A549 (cell line): ENCODE results near the gene GRIP1. TPM values are rescaled to one million over a fixed set of nuclear protein-coding genes. Genes with fewer than 3 reads are reported as not detected.

Experiments used
- ATAC-seq, 2 experiments: fragments of 200-7000 bp in 1 of 2; fragments of >200 bp in 1 of 2; cut with Nextera tagmentation in 1 of 2; cut with Tn5 transposase in 1 of 2; 3 replicates each; pipeline versions ENCODE4 v1.8.0 to v1.9.1; 2018 to 2020; ENCODE audit warnings: mild to moderate bottlenecking in 1 of 2, moderate library complexity in 1 of 2
- CTCF ChIA-PET: fragments of 300-600 bp; sonication (Branson Sonifier 250); formaldehyde crosslinking; extraction: SDS; loops from one replicate; lab custom pipeline; 2021; ENCODE audit warnings: antibody characterized with exemption, inconsistent platforms; lab: Yijun Ruan, JAX
- POLR2A ChIA-PET: fragments of 350-600 bp; formaldehyde crosslinking; extraction: SDS; loops from one replicate; lab custom pipeline; 2021; ENCODE audit warnings: antibody characterized with exemption, inconsistent platforms; lab: Yijun Ruan, JAX
- DNase-seq, 2 experiments: peaks; one replicate each; pipeline versions ENCODE4 v3.0.0 to v3.0.0-alpha.2; 2011 to 2016; ENCODE audit warnings: low read depth in 1 of 2, low spot score in 1 of 2
- FAIRE-seq: peaks from 2 replicates; lab custom pipeline; 2011; peaks lifted over from hg19 to GRCh38; lab: Jason Lieb, UNC
- H3K27ac ChIP-seq, 2 experiments: fragments of >200 bp; sonication (Bioruptor Twin); formaldehyde crosslinking; 3 replicates each; pipeline ENCODE4 v1.5.1; 2016 to 2017
- H3K4me1 ChIP-seq: fragments of >200 bp; sonication (Bioruptor Twin); formaldehyde crosslinking; 3 replicates; pipeline ENCODE4 v1.6.1; 2016
- H3K4me2 ChIP-seq: fragments of >200 bp; sonication (Bioruptor Twin); formaldehyde crosslinking; 3 replicates; pipeline ENCODE4 v1.6.1; 2016
- H3K4me3 ChIP-seq: fragments of >200 bp; sonication (Bioruptor Twin); formaldehyde crosslinking; 3 replicates; pipeline ENCODE4 v1.5.1; 2016
- H3K9me3 ChIP-seq: fragments of >200 bp; sonication (Bioruptor Twin); formaldehyde crosslinking; 3 replicates; pipeline ENCODE4 v1.6.1; 2016
- CBX8 ChIP-seq: fragments of 200-600 bp; sonication (generic); IDR thresholded peaks from 2 replicates; pipeline ENCODE4 v1.6.1; 2016
- CEBPB ChIP-seq, 2 experiments: fragments of >200 bp in 1 of 2; sonication (Bioruptor Twin) in 1 of 2; formaldehyde crosslinking in 1 of 2; IDR thresholded peaks; 2 replicates each; pipeline ENCODE4 v1.6.1; 2012 to 2016
- EHF ChIP-seq: fragments of 250-450 bp; sonication (Bioruptor Pico); IDR thresholded peaks from 2 replicates; pipeline ENCODE4 v1.5.0; 2020; ENCODE audit warnings: mild to moderate bottlenecking
- EHMT2 ChIP-seq: fragments of 200-600 bp; sonication (generic); IDR thresholded peaks from 2 replicates; pipeline ENCODE4 v1.6.1; 2016; ENCODE audit warnings: antibody characterized with exemption, low read depth, mild to moderate bottlenecking, moderate library complexity
- EP300 ChIP-seq, 2 experiments: fragments of >200 bp; sonication (Bioruptor Twin); formaldehyde crosslinking; IDR thresholded peaks; 2 replicates in 1 of 2; 3 replicates in 1 of 2; pipeline ENCODE4 v1.6.1; 2016 to 2017
- ESRRA ChIP-seq: fragments of 150-350 bp; IDR thresholded peaks from 2 replicates; pipeline ENCODE4 v1.6.1; 2014; ENCODE audit warnings: mild to moderate bottlenecking, low read length, borderline replicate concordance
- FOXS1 ChIP-seq: fragments of 250-450 bp; sonication (Bioruptor Pico); IDR thresholded peaks from 2 replicates; pipeline ENCODE4 v1.5.0; 2020; ENCODE audit warnings: mild to moderate bottlenecking, moderate library complexity
- GATA3 ChIP-seq: IDR thresholded peaks from 2 replicates; pipeline ENCODE4 v1.6.1; 2012; ENCODE audit warnings: borderline replicate concordance
- HDAC2 ChIP-seq: fragments of 200-600 bp; sonication (generic); IDR thresholded peaks from 2 replicates; pipeline ENCODE4 v1.6.1; 2016
- HEYL ChIP-seq: fragments of 250-450 bp; sonication (Bioruptor Pico); IDR thresholded peaks from 2 replicates; pipeline ENCODE4 v1.8.0; 2021; ENCODE audit warnings: mild to moderate bottlenecking, moderate library complexity
- HOXA7 ChIP-seq: fragments of 250-450 bp; sonication (Bioruptor Pico); IDR thresholded peaks from 2 replicates; pipeline ENCODE4 v1.5.0; 2020; ENCODE audit warnings: mild to moderate bottlenecking, moderate library complexity
- JUN ChIP-seq, 2 experiments: fragments of >200 bp; sonication (Bioruptor Twin); formaldehyde crosslinking; IDR thresholded peaks; 2 replicates in 1 of 2; 3 replicates in 1 of 2; pipeline ENCODE4 v1.6.1; 2016 to 2017
- JUNB ChIP-seq: fragments of >200 bp; sonication (Bioruptor Twin); formaldehyde crosslinking; IDR thresholded peaks from 2 replicates; pipeline ENCODE4 v1.6.1; 2016
- KDM1A ChIP-seq: fragments of 200-600 bp; sonication (generic); IDR thresholded peaks from 2 replicates; pipeline ENCODE4 v1.6.1; 2016; ENCODE audit warnings: low read depth, mild to moderate bottlenecking
- MYC ChIP-seq: IDR thresholded peaks from 2 replicates; pipeline ENCODE4 v1.6.1; 2012; ENCODE audit warnings: mild to moderate bottlenecking, inconsistent platforms, low read length, improper control_type of control experiment, borderline replicate concordance
- POLR2AphosphoS2 ChIP-seq: conservative IDR thresholded peaks from 2 replicates; pipeline ENCODE4 v1.6.1; 2012; ENCODE audit warnings: low read length, improper control_type of control experiment, inconsistent platforms
- RCOR1 ChIP-seq: fragments of 150-350 bp; IDR thresholded peaks from 2 replicates; pipeline ENCODE4 v1.6.1; 2014; ENCODE audit warnings: antibody characterized with exemption, low read length, low read depth
- RFX5 ChIP-seq: fragments of 450-650 bp; IDR thresholded peaks from 2 replicates; pipeline ENCODE4 v1.7.1; 2014; ENCODE audit warnings: antibody characterized with exemption, mild to moderate bottlenecking, moderate library complexity
- RNF2 ChIP-seq: fragments of 200-600 bp; sonication (generic); IDR thresholded peaks from 2 replicates; pipeline ENCODE4 v1.6.1; 2016; ENCODE audit warnings: low read depth, mild to moderate bottlenecking, antibody characterized with exemption, moderate library complexity, borderline replicate concordance
- SMC3 ChIP-seq: fragments of >200 bp; sonication (Bioruptor Twin); formaldehyde crosslinking; IDR thresholded peaks from 3 replicates; pipeline ENCODE4 v1.6.1; 2018; ENCODE audit warnings: inconsistent platforms
- SREBF2 ChIP-seq: fragments of 450-650 bp; IDR thresholded peaks from 2 replicates; pipeline ENCODE4 v1.6.1; 2014; ENCODE audit warnings: mild to moderate bottlenecking, moderate library complexity
- TFCP2L1 ChIP-seq: fragments of 250-450 bp; sonication (Bioruptor Pico); IDR thresholded peaks from 2 replicates; pipeline ENCODE4 v1.5.0; 2021; ENCODE audit warnings: mild to moderate bottlenecking
- TP53 ChIP-seq: fragments of 250-450 bp; sonication (Bioruptor Pico); IDR thresholded peaks from 2 replicates; pipeline ENCODE4 v1.5.0; 2021; ENCODE audit warnings: mild to moderate bottlenecking, moderate library complexity
- ZC3H11A ChIP-seq: fragments of 450-650 bp; IDR thresholded peaks from 2 replicates; pipeline ENCODE4 v1.6.1; 2014; ENCODE audit warnings: antibody characterized with exemption, mild to moderate bottlenecking
- ZFP36 ChIP-seq: fragments of 450-650 bp; IDR thresholded peaks from 2 replicates; pipeline ENCODE4 v1.6.1; 2014; ENCODE audit warnings: borderline replicate concordance; ENCODE audit not compliant: partially characterized antibody
- WGBS: methylation state at CpG from one replicate; pipeline ENCODE4 v1.1.6; 2017; ENCODE audit errors: missing lambda C conversion rate; 5-methylcytosine and 5-hydroxymethylcytosine counted together
- polyA plus RNA-seq, 4 experiments: library from polyadenylated mRNA; depleted of rRNA in 3 of 4; stranded (reverse); fragments of >200 nt; fragmentation: RNase III in 1 of 4; extraction: RNeasy Plus Mini Kit Qiagen cat#74134 plus additional on column Dnase treatment in 1 of 4; gene quantifications; 2 replicates in 3 of 4; 3 replicates in 1 of 4; pipeline ENCODE4 v1.2.3, GENCODE V29; 2011 to 2017
- TF ChIP-seq, protein P1 (sequence below): IDR thresholded peaks from 2 replicates; pipeline ENCODE4 v1.6.1; 2012
- TF ChIP-seq, protein P2 (sequence below): fragments of 150-350 bp; IDR thresholded peaks from 2 replicates; pipeline ENCODE4 v1.6.1; 2014; ENCODE audit warnings: low read depth, mild to moderate bottlenecking, low read length
- TF ChIP-seq, protein P3 (sequence below): IDR thresholded peaks from 2 replicates; pipeline ENCODE4 v1.6.1; 2012; ENCODE audit warnings: low read depth, borderline replicate concordance
- TF ChIP-seq, protein P4 (sequence below): fragments of >200 bp; sonication (Bioruptor Twin); formaldehyde crosslinking; IDR thresholded peaks from 2 replicates; pipeline ENCODE4 v1.6.1; 2016

Gene GRIP1
- polyA plus RNA-seq, 2 of the 4 experiments (the other 2 are of a cell fraction): 4.6 to 5.8 TPM

DNA sequence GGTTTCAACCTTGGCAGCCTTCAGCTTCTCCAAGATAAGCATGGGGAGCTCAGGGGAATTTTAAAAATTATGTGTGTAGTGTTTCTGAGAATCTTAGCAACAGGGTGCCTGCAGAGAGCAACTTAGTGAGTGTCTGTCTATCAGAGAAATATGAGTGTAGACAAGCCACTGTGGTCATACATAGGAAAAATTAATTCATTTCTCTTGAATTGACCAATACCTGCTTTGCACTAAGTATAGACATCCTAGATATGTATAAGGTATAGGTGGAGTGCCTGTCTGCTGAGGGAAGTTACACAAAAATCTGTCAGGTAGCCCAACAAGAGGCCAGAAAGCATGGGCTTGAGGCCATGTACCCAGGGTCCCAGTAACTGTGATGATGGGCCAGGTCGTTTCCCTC, 355.9 kb downstream of the GRIP1 start:
- Histone ChIP-seq H3K27ac (no peak overlapping the region), H3K4me2 (no peak overlapping the region)
- TF ChIP-seq, protein P1, sequence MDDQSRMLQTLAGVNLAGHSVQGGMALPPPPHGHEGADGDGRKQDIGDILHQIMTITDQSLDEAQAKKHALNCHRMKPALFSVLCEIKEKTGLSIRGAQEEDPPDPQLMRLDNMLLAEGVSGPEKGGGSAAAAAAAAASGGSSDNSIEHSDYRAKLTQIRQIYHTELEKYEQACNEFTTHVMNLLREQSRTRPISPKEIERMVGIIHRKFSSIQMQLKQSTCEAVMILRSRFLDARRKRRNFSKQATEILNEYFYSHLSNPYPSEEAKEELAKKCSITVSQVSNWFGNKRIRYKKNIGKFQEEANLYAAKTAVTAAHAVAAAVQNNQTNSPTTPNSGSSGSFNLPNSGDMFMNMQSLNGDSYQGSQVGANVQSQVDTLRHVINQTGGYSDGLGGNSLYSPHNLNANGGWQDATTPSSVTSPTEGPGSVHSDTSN: no peak
- TF ChIP-seq EP300 (IDR thresholded peaks at IDR 0.05): no peak
- TF ChIP-seq, protein P2, sequence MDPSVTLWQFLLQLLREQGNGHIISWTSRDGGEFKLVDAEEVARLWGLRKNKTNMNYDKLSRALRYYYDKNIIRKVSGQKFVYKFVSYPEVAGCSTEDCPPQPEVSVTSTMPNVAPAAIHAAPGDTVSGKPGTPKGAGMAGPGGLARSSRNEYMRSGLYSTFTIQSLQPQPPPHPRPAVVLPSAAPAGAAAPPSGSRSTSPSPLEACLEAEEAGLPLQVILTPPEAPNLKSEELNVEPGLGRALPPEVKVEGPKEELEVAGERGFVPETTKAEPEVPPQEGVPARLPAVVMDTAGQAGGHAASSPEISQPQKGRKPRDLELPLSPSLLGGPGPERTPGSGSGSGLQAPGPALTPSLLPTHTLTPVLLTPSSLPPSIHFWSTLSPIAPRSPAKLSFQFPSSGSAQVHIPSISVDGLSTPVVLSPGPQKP: no peak
- TF ChIP-seq HEYL (CRISPR knock-in tag): no peak
- TF ChIP-seq POLR2AphosphoS2: no peak
- TF ChIP-seq JUNB: no peak
- no peak for TF ChIP-seq HDAC2
- TF ChIP-seq, protein P3, sequence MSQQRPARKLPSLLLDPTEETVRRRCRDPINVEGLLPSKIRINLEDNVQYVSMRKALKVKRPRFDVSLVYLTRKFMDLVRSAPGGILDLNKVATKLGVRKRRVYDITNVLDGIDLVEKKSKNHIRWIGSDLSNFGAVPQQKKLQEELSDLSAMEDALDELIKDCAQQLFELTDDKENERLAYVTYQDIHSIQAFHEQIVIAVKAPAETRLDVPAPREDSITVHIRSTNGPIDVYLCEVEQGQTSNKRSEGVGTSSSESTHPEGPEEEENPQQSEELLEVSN: no peak
- no peak for TF ChIP-seq JUN (IDR thresholded peaks at IDR 0.05)
- no peak for TF ChIP-seq RNF2
- no peak for TF ChIP-seq HOXA7 (CRISPR knock-in tag)
- TF ChIP-seq TFCP2L1: no peak
- no peak for TF ChIP-seq RFX5
- no peak for TF ChIP-seq GATA3
- no peak for TF ChIP-seq TP53 (CRISPR knock-in tag)
- TF ChIP-seq FOXS1 (CRISPR knock-in tag): no peak
- TF ChIP-seq, all 56 proteins: peak for 0
- no peaks in the 10 kb centered on the region for H3K4me1 ChIP-seq
- FAIRE-seq: no peak
- ChIA-PET POLR2A (interaction anchor here (1.1 kb wide), 1 partner anchor 21 kb away, joined by 3 read pairs; the partner anchor contains the start of gene HELB), CTCF (no interaction called here)
- ATAC-seq: no peak
- H3K9me3 ChIP-seq: no peaks in the 10 kb centered on the region
- WGBS: 73% methylated on average over 1 of the region's 1 CpG
- DNase-seq: no peak
- no peak overlapping the region for H3K4me3 ChIP-seq

DNA sequence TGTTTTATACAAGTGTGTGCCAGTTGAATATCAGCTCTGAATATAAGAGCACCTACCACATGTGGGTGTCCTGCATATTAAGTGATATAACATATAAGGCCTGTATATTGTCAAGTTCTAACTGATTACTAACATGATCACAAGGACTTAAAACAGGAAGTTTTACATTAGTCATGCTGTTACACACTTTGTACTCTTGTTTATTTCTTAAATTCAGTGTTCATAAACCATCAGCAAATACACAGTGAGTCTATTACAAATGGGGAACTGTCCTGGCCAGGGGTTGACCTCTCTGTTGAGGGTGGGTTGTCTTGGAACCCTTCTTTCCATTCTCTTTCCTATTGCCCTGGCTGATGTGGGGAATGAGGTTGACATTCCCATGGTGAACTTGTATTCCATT, 357.4 kb downstream of the GRIP1 start:
- CTCF ChIA-PET: no interaction called here

DNA sequence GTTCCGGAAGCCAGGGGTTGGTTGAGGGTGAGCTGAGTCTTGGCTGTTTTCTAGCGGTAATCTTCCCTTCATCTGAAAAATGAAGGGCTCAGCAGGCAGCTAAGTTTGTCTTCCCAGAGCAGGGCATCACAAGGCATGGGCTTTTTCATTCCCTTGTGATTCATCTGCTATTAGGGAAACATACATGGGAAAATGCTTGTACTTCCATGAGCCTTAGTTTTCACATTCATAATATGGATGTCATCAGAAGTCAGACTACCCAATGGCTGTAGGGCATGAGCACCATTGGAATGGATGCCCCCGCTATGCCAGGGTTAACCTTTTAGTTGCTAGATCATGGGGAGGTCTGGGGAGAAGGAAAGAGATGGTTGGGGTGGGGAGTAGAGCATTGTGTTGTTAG, 357.9 kb downstream of the GRIP1 start:
- Histone ChIP-seq H3K4me1 (no peaks in the 10 kb centered on the region), H3K9me3 (no peaks in the 10 kb centered on the region), H3K27ac (no peak overlapping the region), H3K4me2 (no peak overlapping the region), H3K4me3 (no peak overlapping the region)
- ChIA-PET CTCF (no interaction called here), POLR2A (no interaction called here)
- FAIRE-seq (no peak), DNase-seq (no peak), ATAC-seq (no peak)
- 90% methylated on average over 3 of the region's 3 CpGs for WGBS
- no peak for TF ChIP-seq EHMT2
- TF ChIP-seq, protein P3: no peak
- no peak for TF ChIP-seq HOXA7 (CRISPR knock-in tag)
- no peak for TF ChIP-seq CEBPB (IDR thresholded peaks at IDR 0.05)
- TF ChIP-seq JUN (IDR thresholded peaks at IDR 0.05): no peak
- TF ChIP-seq KDM1A: no peak
- TF ChIP-seq ZC3H11A: no peak
- TF ChIP-seq EHF (CRISPR knock-in tag): no peak

More for the DNA sequence above, 357.4 kb downstream of the GRIP1 start:
- DNase-seq (no peak), FAIRE-seq (no peak), ATAC-seq (no peak)
- no peak overlapping the region for H3K4me2 ChIP-seq
- H3K4me3 ChIP-seq: no peak overlapping the region
- H3K4me1 ChIP-seq: no peaks in the 10 kb centered on the region
- TF ChIP-seq, protein P4, sequence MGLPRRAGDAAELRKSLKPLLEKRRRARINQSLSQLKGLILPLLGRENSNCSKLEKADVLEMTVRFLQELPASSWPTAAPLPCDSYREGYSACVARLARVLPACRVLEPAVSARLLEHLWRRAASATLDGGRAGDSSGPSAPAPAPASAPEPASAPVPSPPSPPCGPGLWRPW: no peak
- TF ChIP-seq RCOR1: no peak
- TF ChIP-seq SMC3: no peak
- TF ChIP-seq CBX8: no peak
- no peak for TF ChIP-seq ZFP36
- no peak for TF ChIP-seq RNF2
- TF ChIP-seq SREBF2: no peak
- no peak for TF ChIP-seq EHF (CRISPR knock-in tag)
- TF ChIP-seq KDM1A: no peak
- no peak for TF ChIP-seq ESRRA
- TF ChIP-seq MYC: no peak
- H3K27ac ChIP-seq: no peak overlapping the region
- H3K9me3 ChIP-seq: no peaks in the 10 kb centered on the region
- POLR2A ChIA-PET: no interaction called here
